HepG2 (cell line): Measurements from ENCODE around the gene ERRFI1. TPM values are rescaled to one million over a fixed set of nuclear protein-coding genes. Genes with fewer than 3 reads are reported as not detected.
A peak's percentile ranks its signal among the peaks of the same experiment; 100 is the strongest.

Experiments
- ATAD3A ChIP-seq: sonication (generic); formaldehyde crosslinking; IDR thresholded peaks from 2 replicates; pipeline ENCODE4 v1.4.0; 2020; ENCODE audit warnings: missing genetic modification reagents
- ETV5 ChIP-seq: IDR thresholded peaks from 2 replicates; pipeline ENCODE4 v1.6.1; 2018; ENCODE audit warnings: missing biosample characterization, missing genetic modification reagents, inconsistent platforms, borderline replicate concordance
- FOXC1 ChIP-seq: sonication (generic); formaldehyde crosslinking; IDR thresholded peaks from 2 replicates; pipeline ENCODE4 v1.8.0; 2022; ENCODE audit warnings: mild to moderate bottlenecking, missing genetic modification reagents, borderline replicate concordance
- KIAA2018 ChIP-seq: sonication (generic); formaldehyde crosslinking; IDR thresholded peaks from 2 replicates; pipeline ENCODE4 v1.5.0; 2020; ENCODE audit warnings: mild to moderate bottlenecking, missing genetic modification reagents, borderline replicate concordance
- LRRFIP1 ChIP-seq: sonication (generic); formaldehyde crosslinking; conservative IDR thresholded peaks from 2 replicates; pipeline ENCODE4 v1.4.0; 2020; ENCODE audit warnings: missing genetic modification reagents
- NRL ChIP-seq: sonication (generic); formaldehyde crosslinking; IDR thresholded peaks from 2 replicates; pipeline ENCODE4 v1.5.0; 2020; ENCODE audit warnings: missing genetic modification reagents, mild to moderate bottlenecking, moderate library complexity, borderline replicate concordance
- REPIN1 ChIP-seq: sonication (generic); formaldehyde crosslinking; IDR thresholded peaks from 2 replicates; pipeline ENCODE4 v1.8.0; 2022; ENCODE audit warnings: missing genetic modification reagents, low read depth, mild to moderate bottlenecking, borderline replicate concordance
- SOX6 ChIP-seq, 2 experiments: fragments of 450-650 bp in 1 of 2; sonication (generic) in 1 of 2; formaldehyde crosslinking in 1 of 2; IDR thresholded peaks; 2 replicates each; pipeline versions ENCODE4 v1.4.0 to v1.6.1; 2017 to 2020; ENCODE audit warnings: antibody characterized with exemption in 1 of 2, mild to moderate bottlenecking in 1 of 2, missing genetic modification reagents in 1 of 2
- SRF ChIP-seq: IDR thresholded peaks from 2 replicates; pipeline ENCODE4 v1.6.1; 2011; ENCODE audit warnings: mild to moderate bottlenecking, low read depth, low read length, moderate library complexity
- SUZ12 ChIP-seq: fragments of 150-350 bp; IDR thresholded peaks from 2 replicates; pipeline ENCODE4 v1.6.1; 2014; ENCODE audit warnings: low read depth, low read length
- ZBTB2 ChIP-seq: sonication (generic); formaldehyde crosslinking; IDR thresholded peaks from 2 replicates; pipeline ENCODE4 v1.8.0; 2022; ENCODE audit warnings: low read depth, missing genetic modification reagents
- ZNF264 ChIP-seq: sonication (generic); formaldehyde crosslinking; IDR thresholded peaks from 2 replicates; pipeline ENCODE4 v1.4.0; 2020; ENCODE audit warnings: missing genetic modification reagents
- ZNF292 ChIP-seq: sonication (generic); formaldehyde crosslinking; IDR thresholded peaks from 2 replicates; pipeline ENCODE4 v1.8.1; 2022; ENCODE audit warnings: mild to moderate bottlenecking, low read depth, missing genetic modification reagents, borderline replicate concordance
- ZNF543 ChIP-seq: sonication (generic); formaldehyde crosslinking; IDR thresholded peaks from 2 replicates; pipeline ENCODE4 v1.4.0; 2020; ENCODE audit warnings: mild to moderate bottlenecking, missing genetic modification reagents
- ZSCAN22 ChIP-seq: sonication (generic); formaldehyde crosslinking; IDR thresholded peaks from 2 replicates; pipeline ENCODE4 v1.4.0; 2020; ENCODE audit warnings: mild to moderate bottlenecking, missing genetic modification reagents
- polyA plus RNA-seq, 8 experiments: library from polyadenylated mRNA; depleted of rRNA in 3 of 8; stranded (reverse) in 7 of 8; unstranded in 1 of 8; fragments of >200 nt; fragmentation: Illumina TruSeq in 4 of 8; extraction: Trizol in 4 of 8; gene quantifications; 2 replicates each; pipeline versions ENCODE4 v1.2.1 to v1.2.3, GENCODE V29; 2011 to 2016; ENCODE audit warnings: low read depth in 4 of 8, missing spikeins in 1 of 8, mixed read lengths in 1 of 8; ENCODE audit not compliant: insufficient read depth in 1 of 8
- total RNA-seq, 5 experiments: library from RNA; depleted of rRNA; stranded (reverse); fragments of >200 nt; fragmentation: Illumina TruSeq; extraction: Trizol; gene quantifications; 2 replicates each; pipeline ENCODE4 v1.2.3, GENCODE V29; 2016; ENCODE audit warnings: low read depth in 1 of 5

ERRFI1 gene
- total and polyA plus RNA-seq, 2 of the 13 experiments (the other 11 are each of a cell fraction or from before 2014, with no cell fraction given): 84.4 to 753 TPM

GRCh38 chr1:8026976-8027747 is 1.1 kb upstream of the ERRFI1 start (continued):
- TF ChIP-seq ATAD3A (CRISPR knock-in tag) (no peak), ZNF292 (CRISPR knock-in tag) (peak; percentile 42; the same call in 1 of the 2 replicates), SUZ12 (no peak), SOX6 (IDR thresholded peaks at IDR 0.05) (no peak), SOX6 (CRISPR knock-in tag; IDR thresholded peaks at IDR 0.05) (peak; percentile 95), LRRFIP1 (no peak), ZBTB2 (CRISPR knock-in tag) (no peak), ZSCAN22 (0 out of 2 replicates have a peak, but pooled peaks have one; percentile 26), KIAA2018 (CRISPR knock-in tag) (no peak), REPIN1 (CRISPR knock-in tag) (peak; percentile 33; the same call in 1 of the 2 replicates), ZNF264 (CRISPR knock-in tag) (peak; percentile 71; the same call in 1 of the 2 replicates), FOXC1 (CRISPR knock-in tag) (no peak), ETV5 (CRISPR knock-in tag) (peak; percentile 66; the same call in 1 of the 2 replicates), ZNF543 (no peak), NRL (no peak), SRF (no peak)
